K562 (cell line): ENCODE data around the gene JPH2. TPM values are rescaled to one million over a fixed set of nuclear protein-coding genes. Genes with fewer than 3 reads are reported as not detected.

Source experiments
- ATAC-seq: fragments of 200-7000 bp; cut with Tn5 transposase; 3 replicates; pipeline ENCODE4 v1.9.1; 2020; ENCODE audit warnings: moderate library complexity
- BruUV-seq: library from RNA; stranded (reverse); fragments of 400-500 nt; replicated peaks from 2 replicates; lab custom pipeline; 2021; lab: Mats Ljungman, UMichigan
- CTCF ChIA-PET: fragments of 300-600 bp; formaldehyde crosslinking; extraction: SDS; loops from one replicate; lab custom pipeline; 2021; ENCODE audit warnings: low intra/inter-chr PET ratio; lab: Yijun Ruan, JAX
- POLR2A ChIA-PET: fragments of 300-600, 350-650 bp; sonication (Branson Sonifier 250); formaldehyde crosslinking; extraction: SDS; loops from one replicate; lab custom pipeline; 2021; ENCODE audit warnings: antibody characterized with exemption, inconsistent platforms; lab: Yijun Ruan, JAX
- DNase-seq, 4 experiments: peaks; one replicate each; pipeline versions ENCODE4 v3.0.0 to v3.0.0-alpha.2; 2011 to 2018; ENCODE audit warnings: low spot score in 3 of 4, mixed read lengths in 3 of 4; ENCODE audit errors: extremely low read depth in 1 of 4
- FAIRE-seq: peaks from 2 replicates; lab custom pipeline; 2011; peaks lifted over from hg19 to GRCh38; lab: Jason Lieb, UNC
- H2AFZ ChIP-seq: 2 replicates; pipeline ENCODE4 v1.6.0; 2011; ENCODE audit warnings: low read depth, low read length, control low read depth, inconsistent platforms
- H3K27ac ChIP-seq: fragments of 200-600 bp; 3 replicates; pipeline ENCODE4 v1.8.0; 2011; ENCODE audit warnings: low read depth, mild to moderate bottlenecking, control low read depth, inconsistent platforms, low read length, moderate library complexity, mixed read lengths; ENCODE audit errors: extremely low read depth
- H3K27me3 ChIP-seq, 2 experiments: fragments of 300-600 bp in 1 of 2; 2 replicates in 1 of 2; 3 replicates in 1 of 2; pipeline versions ENCODE4 v1.6.0 to v1.8.0; 2011; ENCODE audit warnings: inconsistent platforms in 2 of 2, low read length in 2 of 2, mild to moderate bottlenecking in 1 of 2, mixed read lengths in 1 of 2, moderate library complexity in 1 of 2; ENCODE audit not compliant: control insufficient read depth in 2 of 2, insufficient read depth in 2 of 2
- H3K36me3 ChIP-seq: fragments of 300-600 bp; 3 replicates; pipeline ENCODE4 v1.8.0; 2011; ENCODE audit warnings: mild to moderate bottlenecking, low read length, inconsistent platforms; ENCODE audit not compliant: control insufficient read depth, insufficient read depth
- H3K4me1 ChIP-seq, 2 experiments: fragments of 200-600 bp in 1 of 2; replicated peaks in 1 of 2; 2 replicates in 1 of 2; 3 replicates in 1 of 2; pipeline versions ENCODE4 v1.5.1 to v1.8.0; 2011; ENCODE audit warnings: inconsistent platforms in 2 of 2, low read length in 2 of 2, mild to moderate bottlenecking in 1 of 2, mixed read lengths in 1 of 2, moderate library complexity in 1 of 2; ENCODE audit not compliant: control insufficient read depth in 2 of 2, insufficient read depth in 2 of 2
- H3K4me2 ChIP-seq: 2 replicates; pipeline ENCODE4 v1.6.1; 2011; ENCODE audit warnings: low read length, control low read depth, inconsistent platforms, mixed read lengths; ENCODE audit not compliant: insufficient read depth
- H3K4me3 ChIP-seq: fragments of 200-600 bp; sonication (generic), shearing (Covaris generic); 2 replicates; pipeline ENCODE4 v1.5.1; 2016; ENCODE audit warnings: control low read depth, inconsistent platforms
- H3K79me2 ChIP-seq: fragments of 200-600 bp; 3 replicates; pipeline ENCODE4 v1.8.0; 2011; ENCODE audit warnings: low read length, inconsistent platforms; ENCODE audit not compliant: control insufficient read depth, insufficient read depth
- H3K9ac ChIP-seq, 2 experiments: 2 replicates each; pipeline versions ENCODE4 v1.6.0 to v1.6.1; 2011; ENCODE audit warnings: low read depth in 2 of 2, low read length in 2 of 2, control low read depth in 1 of 2, inconsistent platforms in 1 of 2, mild to moderate bottlenecking in 1 of 2, mixed read lengths in 1 of 2; ENCODE audit not compliant: insufficient read depth in 1 of 2
- H3K9me1 ChIP-seq: one replicate; pipeline ENCODE4 v1.6.0; 2011; ENCODE audit warnings: inconsistent platforms, mild to moderate bottlenecking, low read length, moderate library complexity; ENCODE audit not compliant: control insufficient read depth, insufficient read depth
- H3K9me3 ChIP-seq: replicated peaks from 2 replicates; pipeline ENCODE4 v1.5.1; 2011; ENCODE audit warnings: low read depth, low read length, inconsistent platforms; ENCODE audit not compliant: control insufficient read depth, insufficient read depth
- H4K20me1 ChIP-seq: replicated peaks from 2 replicates; pipeline ENCODE4 v1.6.1; 2011; ENCODE audit warnings: low read length, inconsistent platforms, mixed read lengths; ENCODE audit not compliant: control insufficient read depth, insufficient read depth
- ASH1L ChIP-seq: fragments of 450-650 bp; IDR thresholded peaks from 2 replicates; pipeline ENCODE4 v1.6.1; 2018; ENCODE audit warnings: borderline replicate concordance, mild to moderate bottlenecking, low read depth; ENCODE audit not compliant: partially characterized antibody
- BRD9 ChIP-seq: fragments of 450-650 bp; IDR thresholded peaks from 2 replicates; pipeline ENCODE4 v1.6.1; 2018; ENCODE audit warnings: low read depth; ENCODE audit not compliant: partially characterized antibody
- CXXC5 ChIP-seq: fragments of 250-450 bp; sonication (Bioruptor Pico); IDR thresholded peaks from 2 replicates; pipeline ENCODE4 v1.8.0; 2022; ENCODE audit warnings: inconsistent platforms, mild to moderate bottlenecking, moderate library complexity
- DPF2 ChIP-seq: fragments of 450-650 bp; IDR thresholded peaks from 2 replicates; pipeline ENCODE4 v1.6.1; 2016
- HDAC3 ChIP-seq: fragments of 450-650 bp; IDR thresholded peaks from 2 replicates; pipeline ENCODE4 v1.6.1; 2018; ENCODE audit warnings: borderline replicate concordance, mild to moderate bottlenecking, moderate library complexity; ENCODE audit not compliant: partially characterized antibody
- HINFP ChIP-seq: fragments of 450-650 bp; conservative IDR thresholded peaks from 2 replicates; pipeline ENCODE4 v1.6.1; 2016; ENCODE audit warnings: missing genetic modification characterization, low read depth, mild to moderate bottlenecking, control low read depth, missing compliant biosample characterization
- ZNF699 ChIP-seq: fragments of 250-450 bp; sonication (Bioruptor Pico); IDR thresholded peaks from 2 replicates; pipeline ENCODE4 v1.8.0; 2021; ENCODE audit warnings: mild to moderate bottlenecking, moderate library complexity; ENCODE audit not compliant: insufficient replicate concordance
- WGBS: fragments of 100-300 bp; shearing (Covaris generic); methylation state at CpG from one replicate; pipeline ENCODE4 v1.1.6; 2016; ENCODE audit warnings: low coverage, mixed read lengths; ENCODE audit not compliant: insufficient coverage; ENCODE audit errors: missing lambda C conversion rate; 5-methylcytosine and 5-hydroxymethylcytosine counted together
- in situ Hi-C: fragments of 300-500 bp; cut with MboI; formaldehyde crosslinking; loops from 4 replicates; pipeline ENCODE4 v1.15.0; 2018; ENCODE audit warnings: inconsistent platforms, mixed read lengths
- intact Hi-C: fragments of 100-400 bp; cut with micrococcal nuclease; formaldehyde crosslinking; loops from 2 replicates; pipeline ENCODE4 v1.14.2; 2022
- polyA plus RNA-seq, 8 experiments: library from polyadenylated mRNA; depleted of rRNA in 4 of 8; stranded (reverse) in 5 of 8; unstranded in 3 of 8; fragments of >200 nt; fragmentation: Nextera tagmentation in 2 of 8; fragmentation: Illumina TruSeq in 1 of 8; extraction: Ambion mirVana in 2 of 8; extraction: Trizol in 1 of 8; gene quantifications; 2 replicates each; pipeline versions ENCODE4 v1.2.1 to v1.2.3, GENCODE V29; 2011 to 2014; ENCODE audit warnings: inconsistent platforms in 1 of 8, missing spikeins in 1 of 8
- total RNA-seq, 7 experiments: library from RNA; depleted of rRNA in 6 of 7; stranded (reverse); fragments of >200 nt in 6 of 7; fragmentation: Illumina TruSeq in 2 of 7; extraction: Trizol in 2 of 7; gene quantifications; 2 replicates each; pipeline versions ENCODE4 v1.2.1 to v1.2.3, GENCODE V29; 2011 to 2021; ENCODE audit warnings: low replicate concordance in 1 of 7

The JPH2 gene
- total and polyA plus RNA-seq, 9 of the 15 experiments (the other 6 are each of a cell fraction or from before 2014, with no cell fraction given), result not detected

DNA sequence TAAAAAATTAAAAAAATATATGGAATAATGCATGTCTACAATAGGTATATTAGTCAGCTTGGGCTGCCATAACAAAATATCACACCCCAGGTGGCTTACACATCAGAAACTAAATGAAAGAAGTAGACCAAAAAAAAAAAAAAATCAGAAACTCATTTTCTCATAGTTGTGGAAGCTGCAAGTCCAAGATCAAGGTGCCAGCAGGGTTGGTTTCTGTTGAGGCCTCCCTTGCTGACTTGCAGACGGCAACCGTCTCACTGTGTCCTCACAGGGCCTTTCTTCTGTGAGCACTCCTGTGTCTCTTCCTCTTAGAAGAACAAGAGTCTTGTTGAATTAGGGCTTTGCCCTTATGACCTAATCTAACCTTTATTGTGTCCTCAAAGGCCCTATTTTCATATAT lies 48.7 kb upstream of the JPH2 start:
- Histone ChIP-seq H3K4me3 (no peak overlapping the region), H3K27me3 (peaks cover 5 to 35% of the 10 kb centered on the region in 2 experiments; a peak in 3 of 5 replicates), H2AFZ (no peak overlapping the region), H3K9me3 (no peaks in the 10 kb centered on the region), H3K36me3 (no peaks in the 10 kb centered on the region), H3K9ac (no peak overlapping the region), H3K27ac (no peak overlapping the region), H4K20me1 (no peaks in the 10 kb centered on the region), H3K4me1 (no peaks in the 10 kb centered on the region; a peak in 1 of 5 replicates), H3K79me2 (no peaks in the 10 kb centered on the region), H3K9me1 (no peaks in the 10 kb centered on the region), H3K4me2 (no peak overlapping the region)
- no peak for TF ChIP-seq HINFP (tag)
- no peak for TF ChIP-seq ZNF699 (CRISPR knock-in tag)
- no peak for TF ChIP-seq BRD9
- no peak for TF ChIP-seq HDAC3
- TF ChIP-seq ASH1L, result no peak
- no peak for TF ChIP-seq DPF2
- no peak for TF ChIP-seq CXXC5 (CRISPR knock-in tag)
- no peak for ATAC-seq
- no peak for DNase-seq
- ChIA-PET CTCF (no interaction called here), POLR2A (no interaction called here)
- in situ Hi-C loops, result no loop called here
- intact Hi-C loops, result no loop called here
- 71% methylated on average over 2 of the region's 2 CpGs for WGBS
- FAIRE-seq, result no peak
- no TSS peak for BruUV-seq
